K562 (cell line): ENCODE data around the gene UBE2O. TPM values are rescaled to one million over a fixed set of nuclear protein-coding genes. Genes with fewer than 3 reads are reported as not detected.

Source experiments
- CCNT2 ChIP-seq: IDR thresholded peaks from 2 replicates; pipeline ENCODE4 v1.6.1; 2011; ENCODE audit warnings: borderline replicate concordance, low read depth, mild to moderate bottlenecking, moderate library complexity, mixed read lengths, low read length; ENCODE audit not compliant: insufficient read length; ENCODE audit errors: extremely low read depth
- CTBP1 ChIP-seq: fragments of 450-650 bp; IDR thresholded peaks from 2 replicates; pipeline ENCODE4 v1.6.1; 2016; ENCODE audit warnings: borderline replicate concordance
- DMBX1 ChIP-seq: fragments of 250-450 bp; sonication (Bioruptor Pico); IDR thresholded peaks from 2 replicates; pipeline ENCODE4 v1.8.0; 2022; ENCODE audit warnings: inconsistent platforms, mild to moderate bottlenecking, moderate library complexity, borderline replicate concordance
- FOXM1 ChIP-seq, 2 experiments: fragments of 450-650 bp in 1 of 2; sonication (generic) in 1 of 2; formaldehyde crosslinking in 1 of 2; IDR thresholded peaks; 2 replicates each; pipeline versions ENCODE4 v1.6.1 to v1.9.0; 2017 to 2022; ENCODE audit warnings: low read depth in 2 of 2, mild to moderate bottlenecking in 2 of 2, missing genetic modification reagents in 1 of 2, moderate library complexity in 1 of 2
- NCOA4 ChIP-seq: fragments of 450-650 bp; IDR thresholded peaks from 2 replicates; pipeline ENCODE4 v1.6.1; 2018; ENCODE audit warnings: mild to moderate bottlenecking; ENCODE audit not compliant: partially characterized antibody
- SIN3B ChIP-seq: fragments of 450-650 bp; IDR thresholded peaks from 2 replicates; pipeline ENCODE4 v1.6.1; 2017; ENCODE audit warnings: low read depth, mild to moderate bottlenecking, moderate library complexity
- SRSF3 ChIP-seq: fragments of 200-400 bp; formaldehyde crosslinking; IDR thresholded peaks from 2 replicates; pipeline ENCODE4 v1.6.1; 2016; ENCODE audit warnings: mild to moderate bottlenecking, low read length, moderate library complexity; ENCODE audit not compliant: insufficient read depth
- TBP ChIP-seq: optimal IDR thresholded peaks from 2 replicates; pipeline ENCODE3; 2011; ENCODE audit warnings: low read depth, low read length, improper control_type of control experiment
- UBTF ChIP-seq, 2 experiments: IDR thresholded peaks; 2 replicates each; pipeline ENCODE4 v1.6.1; 2012; ENCODE audit warnings: improper control_type of control experiment in 2 of 2, low read depth in 2 of 2, low read length in 2 of 2, borderline replicate concordance in 1 of 2
- ZBTB7A ChIP-seq: IDR thresholded peaks from 2 replicates; pipeline ENCODE4 v1.6.1; 2011; ENCODE audit warnings: low read depth, mild to moderate bottlenecking, low read length, moderate library complexity, borderline replicate concordance; ENCODE audit not compliant: control insufficient read depth
- ZNF175 ChIP-seq: fragments of 200-800 bp; sonication (Bioruptor generic); IDR thresholded peaks from 2 replicates; pipeline ENCODE4 v1.6.1; 2016; ENCODE audit warnings: low read depth, mild to moderate bottlenecking, missing genetic modification characterization, missing compliant biosample characterization
- ZNF431 ChIP-seq: sonication (generic); formaldehyde crosslinking; IDR thresholded peaks from 2 replicates; pipeline ENCODE4 v1.8.0; 2022; ENCODE audit warnings: mild to moderate bottlenecking, missing genetic modification reagents
- ZNF740 ChIP-seq, 3 experiments: fragments of 200-800 bp in 1 of 3; sonication (Bioruptor generic) in 1 of 3; sonication (generic) in 1 of 3; formaldehyde crosslinking in 1 of 3; IDR thresholded peaks; 2 replicates each; pipeline versions ENCODE4 v1.6.1 to v1.8.0; 2016 to 2022; ENCODE audit warnings: mild to moderate bottlenecking in 2 of 3, missing compliant biosample characterization in 2 of 3, missing genetic modification characterization in 2 of 3, missing genetic modification reagents in 1 of 3
- polyA plus RNA-seq, 8 experiments: library from polyadenylated mRNA; depleted of rRNA in 4 of 8; stranded (reverse) in 5 of 8; unstranded in 3 of 8; fragments of >200 nt; fragmentation: Nextera tagmentation in 2 of 8; fragmentation: Illumina TruSeq in 1 of 8; extraction: Ambion mirVana in 2 of 8; extraction: Trizol in 1 of 8; gene quantifications; 2 replicates each; pipeline versions ENCODE4 v1.2.1 to v1.2.3, GENCODE V29; 2011 to 2014; ENCODE audit warnings: inconsistent platforms in 1 of 8, missing spikeins in 1 of 8
- total RNA-seq, 7 experiments: library from RNA; depleted of rRNA in 6 of 7; stranded (reverse); fragments of >200 nt in 6 of 7; fragmentation: Illumina TruSeq in 2 of 7; extraction: Trizol in 2 of 7; gene quantifications; 2 replicates each; pipeline versions ENCODE4 v1.2.1 to v1.2.3, GENCODE V29; 2011 to 2021; ENCODE audit warnings: low replicate concordance in 1 of 7

Gene UBE2O
- total and polyA plus RNA-seq, 9 of the 15 experiments (the other 6 are each of a cell fraction or from before 2014, with no cell fraction given) = 1.6 to 39.7 (median 13.3) TPM

- peak; percentile 32 to 80 for TF ChIP-seq UBTF (IDR thresholded peaks at IDR 0.05; ENCODE audit: borderline replicate concordance in 1 of 2, low read depth in 2 of 2, low read length in 2 of 2)
- peak; percentile 37; the same call in 1 of the 2 replicates for TF ChIP-seq ZBTB7A
- peak; percentile 94 for TF ChIP-seq CTBP1
- no peak for TF ChIP-seq SRSF3
- no peak for TF ChIP-seq FOXM1 (IDR thresholded peaks at IDR 0.05; ENCODE audit: low read depth)
- no peak for TF ChIP-seq FOXM1 (CRISPR knock-in tag; IDR thresholded peaks at IDR 0.05; ENCODE audit: low read depth)
- peak; percentile 63 for TF ChIP-seq CCNT2
- no peak for TF ChIP-seq ZNF740 (CRISPR knock-in tag; IDR thresholded peaks at IDR 0.05)
- no peak for TF ChIP-seq ZNF740 (tag; IDR thresholded peaks at IDR 0.05)
- peak; percentile 62; the same call in 1 of the 2 replicates for TF ChIP-seq ZNF175 (CRISPR knock-in tag)
- TF ChIP-seq TBP = peak; percentile 83
- no peak for TF ChIP-seq NCOA4
- 0 out of 2 replicates have a peak, but pooled peaks have one; percentile 2 for TF ChIP-seq ZNF431 (CRISPR knock-in tag)
- 0 out of 2 replicates have a peak, but pooled peaks have one; percentile 44 for TF ChIP-seq SIN3B
- peak; percentile 22 for TF ChIP-seq DMBX1 (CRISPR knock-in tag)
Measured at GRCh38 chr17:76384222-76384986, 68.5 kb downstream of the UBE2O start, which contains the start of gene SPHK1 (continued).
